Esophagus muscularis mucosa (tissue), 4 donors: ENCODE measurements around the gene VARS1. TPM values are rescaled to one million over a fixed set of nuclear protein-coding genes. Genes with fewer than 3 reads are reported as not detected.

Experiments used
- DNase-seq: peaks from one replicate; pipeline ENCODE4 v3.0.0-alpha.2; 2017; ENCODE audit errors: extremely low spot score
- H3K27ac ChIP-seq, 4 donors: fragments of 200-600 bp; sonication (generic); replicated peaks in 1 of 4; 1 replicate in 3 of 4; 2 replicates in 1 of 4; pipeline ENCODE4 v1.5.1; 2016 to 2019; ENCODE audit warnings: mild to moderate bottlenecking in 1 of 4
- H3K27me3 ChIP-seq, 4 donors: fragments of 200-600 bp; sonication (generic); one replicate each; pipeline versions ENCODE4 v1.5.1 to v1.6.0; 2016 to 2019
- H3K36me3 ChIP-seq, 4 donors: fragments of 200-600 bp; sonication (generic); one replicate each; pipeline ENCODE4 v1.5.1; 2016 to 2019
- H3K4me1 ChIP-seq, 4 donors: fragments of 200-600 bp; sonication (generic); one replicate each; pipeline ENCODE4 v1.5.1; 2016 to 2019
- H3K4me3 ChIP-seq, 4 donors: fragments of 200-600 bp; sonication (generic); 1 replicate in 2 of 4; 2 replicates in 2 of 4; pipeline ENCODE4 v1.5.1; 2016 to 2019; ENCODE audit warnings: mild to moderate bottlenecking in 4 of 4, moderate library complexity in 1 of 4
- H3K9me3 ChIP-seq, 4 donors: fragments of 200-600 bp; sonication (generic); 1 replicate in 3 of 4; 2 replicates in 1 of 4; pipeline ENCODE4 v1.5.1; 2016 to 2019
- CTCF ChIP-seq, 3 experiments: fragments of 200-600 bp in 2 of 3; fragments of 450-650 bp in 1 of 3; sonication (generic) in 2 of 3; IDR thresholded peaks; one replicate each; pipeline ENCODE4 v1.5.1; 2017 to 2019; ENCODE audit warnings: antibody characterized with exemption in 3 of 3, mild to moderate bottlenecking in 2 of 3, moderate library complexity in 1 of 3
- EP300 ChIP-seq: sonication (generic); formaldehyde crosslinking; IDR thresholded peaks from one replicate; pipeline ENCODE4 v1.6.1; 2017; ENCODE audit warnings: antibody characterized with exemption
- POLR2A ChIP-seq: fragments of 450-650 bp; IDR thresholded peaks from one replicate; pipeline ENCODE4 v1.6.1; 2017; ENCODE audit warnings: antibody characterized with exemption, moderate library complexity, mild to moderate bottlenecking, low read depth
- POLR2AphosphoS5 ChIP-seq, 2 donors: sonication (generic); formaldehyde crosslinking; IDR thresholded peaks; one replicate each; pipeline ENCODE4 v1.6.1; 2017; ENCODE audit warnings: antibody characterized with exemption in 2 of 2
- WGBS: methylation state at CpG from one replicate; pipeline ENCODE4 v1.1.5; 2018; 5-methylcytosine and 5-hydroxymethylcytosine counted together
- intact Hi-C: fragments of 100-400 bp; cut with DNase I; formaldehyde crosslinking; loops from one replicate; pipeline ENCODE4 v1.15.1; 2023
- total RNA-seq, 4 donors: library from RNA; depleted of rRNA; stranded (reverse); fragments of >200 nt; gene quantifications; one replicate each; pipeline versions ENCODE4 v1.1.0 to v1.2.1, GENCODE V29; 2016

Gene VARS1
- total RNA-seq, 4 donors from 2014 or later, result 25.0 to 53.2 (median 34.8) TPM

GRCh38 chr6:31764198-31764597 lies 31.4 kb downstream of the VARS1 start:
- DNase-seq, result no peak
- intact Hi-C loops, result no loop called here
- Histone ChIP-seq H3K27ac (no peak overlapping the region), H3K36me3 (peaks cover 0 to 5% (median 0%) of the 10 kb centered on the region in 4 donors), H3K4me1 (peaks cover 4 to 25% (median 19%) of the 10 kb centered on the region in 4 donors), H3K9me3 (no peaks in the 10 kb centered on the region), H3K4me3 (no peak overlapping the region), H3K27me3 (peaks cover 0 to 3% (median 0%) of the 10 kb centered on the region in 4 donors)
- TF ChIP-seq EP300, result no peak
- no peak for TF ChIP-seq POLR2A
- no peak for TF ChIP-seq CTCF (IDR thresholded peaks at IDR 0.05)
- no peak for TF ChIP-seq POLR2AphosphoS5 (IDR thresholded peaks at IDR 0.05)
- WGBS, result 67% methylated on average over 3 of the region's 4 CpGs

DNA sequence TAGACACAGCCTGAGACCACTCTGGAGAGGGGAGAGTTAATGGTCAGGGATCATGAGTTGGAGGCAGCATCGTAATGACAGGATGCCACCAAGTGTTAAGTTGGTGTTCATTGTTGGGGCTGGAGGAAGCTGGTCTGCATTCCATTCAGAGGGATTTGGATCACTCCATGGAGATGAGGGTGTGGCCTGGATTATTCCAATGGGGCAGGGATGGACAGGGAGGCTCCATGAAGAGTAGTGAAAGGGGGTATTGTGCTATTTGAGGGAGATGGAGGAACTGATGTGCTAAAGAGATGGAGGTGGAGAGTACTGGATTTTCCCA lies 32.0 kb downstream of the VARS1 start:
- no peak for DNase-seq
- peaks cover 0 to 3% (median 0%) of the 10 kb centered on the region in 4 donors for H3K27me3 ChIP-seq
- intact Hi-C loops, result no loop called here
- TF ChIP-seq POLR2AphosphoS5 (IDR thresholded peaks at IDR 0.05) (no peak), EP300 (no peak), POLR2A (no peak), CTCF (IDR thresholded peaks at IDR 0.05) (no peak)
- peaks cover 0 to 5% (median 0%) of the 10 kb centered on the region in 4 donors for H3K36me3 ChIP-seq
- 22% methylated on average over 1 of the region's 1 CpG for WGBS
- no peak overlapping the region for H3K27ac ChIP-seq
- no peaks in the 10 kb centered on the region for H3K9me3 ChIP-seq
- H3K4me1 ChIP-seq, result peaks cover 4 to 25% (median 19%) of the 10 kb centered on the region in 4 donors
- H3K4me3 ChIP-seq, result no peak overlapping the region

DNA sequence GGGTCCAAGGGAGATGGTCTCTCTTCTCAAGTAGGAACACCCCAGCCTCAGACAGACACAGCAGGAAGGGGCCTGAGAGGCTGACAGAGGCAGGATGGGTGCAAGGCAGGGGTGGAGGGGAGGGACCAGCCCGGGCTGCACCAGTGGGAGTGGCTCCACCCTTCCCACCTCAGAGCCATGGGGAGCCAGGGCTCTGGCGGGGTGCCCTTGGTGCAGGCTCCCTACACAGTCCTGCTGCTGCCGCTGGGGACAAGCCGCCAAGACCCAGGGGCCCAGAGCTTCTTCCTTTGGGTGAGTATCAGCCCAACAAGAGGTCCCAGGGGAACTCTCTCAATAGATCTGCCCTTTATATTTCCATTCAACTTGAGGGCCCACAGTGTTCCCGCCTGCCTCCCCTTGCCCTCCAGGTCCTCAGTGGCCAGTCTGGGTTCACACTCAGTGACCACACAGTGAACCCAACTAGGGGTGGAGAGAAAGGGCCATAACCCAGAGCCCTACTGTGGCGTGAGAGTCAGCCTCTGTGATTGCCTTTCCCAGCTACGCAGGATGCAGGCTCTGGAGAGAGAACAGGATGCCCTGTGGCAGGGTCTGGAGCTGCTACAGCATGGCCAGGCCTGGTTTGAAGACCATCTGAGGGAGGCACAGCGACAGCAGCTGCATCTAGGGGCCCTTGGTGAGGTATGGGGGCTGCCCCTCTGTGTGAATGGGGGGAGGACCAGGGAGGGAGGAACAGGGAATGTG lies 32.5 kb downstream of the VARS1 start:
- WGBS, result 77% methylated on average over 3 of the region's 8 CpGs
- Histone ChIP-seq H3K27ac (no peak overlapping the region), H3K27me3 (peaks cover 0 to 3% (median 0%) of the 10 kb centered on the region in 4 donors), H3K4me1 (peaks cover 4 to 25% (median 19%) of the 10 kb centered on the region in 4 donors), H3K9me3 (no peaks in the 10 kb centered on the region), H3K4me3 (no peak overlapping the region), H3K36me3 (peaks cover 0 to 5% (median 0%) of the 10 kb centered on the region in 4 donors)
- DNase-seq, result no peak
- intact Hi-C loops, result no loop called here
- no peak for TF ChIP-seq EP300
- no peak for TF ChIP-seq CTCF (IDR thresholded peaks at IDR 0.05)
- no peak for TF ChIP-seq POLR2A
- no peak for TF ChIP-seq POLR2AphosphoS5 (IDR thresholded peaks at IDR 0.05)

GRCh38 chr6:31762356-31762755 lies 33.2 kb downstream of the VARS1 start, which contains the start of gene SAPCD1:
Gene SAPCD1, plus strand, starts transcription at chr6:31762656. Its CDS starts 399 bp downstream, at chr6:31763055.
- no peak for DNase-seq
- peaks cover 0 to 3% (median 0%) of the 10 kb centered on the region in 4 donors for H3K27me3 ChIP-seq
- no peak within 1 kb of the TSS for H3K27ac ChIP-seq
- peaks cover 4 to 25% (median 19%) of the 10 kb centered on the region in 4 donors for H3K4me1 ChIP-seq
- WGBS, result 74% methylated on average over 4 of the region's 4 CpGs
- H3K9me3 ChIP-seq, result no peaks in the 10 kb centered on the region
- intact Hi-C loops, result no loop called here
- TF ChIP-seq EP300 (no peak), CTCF (IDR thresholded peaks at IDR 0.05) (no peak), POLR2AphosphoS5 (IDR thresholded peaks at IDR 0.05) (no peak), POLR2A (no peak)
- H3K4me3 ChIP-seq, result no peak within 1 kb of the TSS
- H3K36me3 ChIP-seq, result peaks cover 0 to 5% (median 0%) of the 10 kb centered on the region in 4 donors
